ENCODE results near the gene UTP15.

The UTP15 gene

DNA sequence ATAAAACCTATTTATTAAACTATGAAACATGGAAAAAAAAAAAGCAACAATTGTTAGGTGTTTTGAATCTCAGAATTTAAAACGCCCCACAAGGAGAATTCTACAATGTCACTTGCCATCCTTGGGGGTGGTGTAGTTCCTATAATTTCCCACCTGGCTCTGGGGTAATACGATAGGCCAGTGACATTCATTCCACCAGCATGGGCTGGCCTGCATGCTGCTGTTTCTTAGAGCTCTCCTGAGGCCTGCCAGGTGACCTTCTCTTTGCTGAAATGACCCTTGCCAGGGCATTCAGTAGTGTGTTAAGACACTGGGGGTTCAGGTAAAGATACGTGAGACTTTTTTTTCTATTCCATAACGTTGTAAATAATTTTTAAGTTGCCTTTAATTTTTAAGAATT lies 50.4 kb downstream of the UTP15 start:
- no peak overlapping the region for H3K27ac ChIP-seq
- TF ChIP-seq, protein P1, sequence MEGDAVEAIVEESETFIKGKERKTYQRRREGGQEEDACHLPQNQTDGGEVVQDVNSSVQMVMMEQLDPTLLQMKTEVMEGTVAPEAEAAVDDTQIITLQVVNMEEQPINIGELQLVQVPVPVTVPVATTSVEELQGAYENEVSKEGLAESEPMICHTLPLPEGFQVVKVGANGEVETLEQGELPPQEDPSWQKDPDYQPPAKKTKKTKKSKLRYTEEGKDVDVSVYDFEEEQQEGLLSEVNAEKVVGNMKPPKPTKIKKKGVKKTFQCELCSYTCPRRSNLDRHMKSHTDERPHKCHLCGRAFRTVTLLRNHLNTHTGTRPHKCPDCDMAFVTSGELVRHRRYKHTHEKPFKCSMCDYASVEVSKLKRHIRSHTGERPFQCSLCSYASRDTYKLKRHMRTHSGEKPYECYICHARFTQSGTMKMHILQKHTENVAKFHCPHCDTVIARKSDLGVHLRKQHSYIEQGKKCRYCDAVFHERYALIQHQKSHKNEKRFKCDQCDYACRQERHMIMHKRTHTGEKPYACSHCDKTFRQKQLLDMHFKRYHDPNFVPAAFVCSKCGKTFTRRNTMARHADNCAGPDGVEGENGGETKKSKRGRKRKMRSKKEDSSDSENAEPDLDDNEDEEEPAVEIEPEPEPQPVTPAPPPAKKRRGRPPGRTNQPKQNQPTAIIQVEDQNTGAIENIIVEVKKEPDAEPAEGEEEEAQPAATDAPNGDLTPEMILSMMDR (conservative IDR thresholded peaks at IDR 0.05; ENCODE audit: low read depth) = no peak
- CTCF ChIA-PET = no interaction called here
- DNase-seq (ENCODE audit: low spot score) = no peak
- POLR2A ChIA-PET (ENCODE audit: low non-redundant PET) = no interaction called here

DNA sequence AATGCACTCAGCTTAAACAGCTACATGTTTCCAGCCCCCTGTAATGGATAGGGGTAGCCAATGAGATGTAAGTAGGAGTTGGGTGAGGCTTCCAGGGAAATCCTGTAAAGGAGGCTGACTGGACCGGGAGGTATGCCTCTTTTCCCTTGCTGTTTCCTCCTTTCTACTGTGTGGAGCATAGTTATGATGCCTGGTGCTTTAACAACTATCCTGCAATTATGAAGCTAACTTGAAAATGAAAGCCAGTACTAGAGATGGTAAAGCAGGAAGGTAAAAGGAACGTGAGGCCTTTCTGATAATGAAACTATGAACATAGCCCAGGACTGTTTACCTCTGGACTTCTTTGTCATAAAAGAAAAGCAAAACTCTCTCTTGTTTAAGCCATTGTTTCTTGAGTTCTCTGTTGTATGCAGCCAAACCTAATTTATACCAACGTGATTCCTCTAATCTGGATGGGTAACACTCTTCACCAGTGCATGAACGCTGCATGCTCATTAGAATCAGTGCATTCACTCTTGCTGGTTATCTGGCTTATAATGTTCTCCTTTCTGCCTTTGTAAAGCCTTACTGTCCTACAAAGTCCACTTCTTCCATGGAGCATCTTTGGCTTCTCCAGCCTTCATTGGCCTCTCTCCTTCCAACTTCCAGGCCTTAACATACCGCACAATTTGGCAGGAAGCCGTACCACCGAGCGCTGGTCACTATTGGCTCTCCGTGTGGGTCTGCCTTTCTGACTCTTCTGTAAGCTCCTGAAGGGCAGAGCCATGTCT lies 52.2 kb downstream of the UTP15 start:
- no peak for DNase-seq (ENCODE audit: low spot score)
- no peak overlapping the region for H3K27ac ChIP-seq
- CTCF ChIA-PET = interaction anchor here (0.6 kb wide), 1 partner anchor 21 kb away, joined by 3 read pairs; no protein-coding TSS in a partner anchor
- TF ChIP-seq, protein P1 (conservative IDR thresholded peaks at IDR 0.05; ENCODE audit: low read depth) = no peak
- POLR2A ChIA-PET (ENCODE audit: low non-redundant PET) = interaction anchor here (0.5 kb wide), 1 partner anchor 11 kb away, joined by 3 read pairs; no protein-coding TSS in a partner anchor

DNA sequence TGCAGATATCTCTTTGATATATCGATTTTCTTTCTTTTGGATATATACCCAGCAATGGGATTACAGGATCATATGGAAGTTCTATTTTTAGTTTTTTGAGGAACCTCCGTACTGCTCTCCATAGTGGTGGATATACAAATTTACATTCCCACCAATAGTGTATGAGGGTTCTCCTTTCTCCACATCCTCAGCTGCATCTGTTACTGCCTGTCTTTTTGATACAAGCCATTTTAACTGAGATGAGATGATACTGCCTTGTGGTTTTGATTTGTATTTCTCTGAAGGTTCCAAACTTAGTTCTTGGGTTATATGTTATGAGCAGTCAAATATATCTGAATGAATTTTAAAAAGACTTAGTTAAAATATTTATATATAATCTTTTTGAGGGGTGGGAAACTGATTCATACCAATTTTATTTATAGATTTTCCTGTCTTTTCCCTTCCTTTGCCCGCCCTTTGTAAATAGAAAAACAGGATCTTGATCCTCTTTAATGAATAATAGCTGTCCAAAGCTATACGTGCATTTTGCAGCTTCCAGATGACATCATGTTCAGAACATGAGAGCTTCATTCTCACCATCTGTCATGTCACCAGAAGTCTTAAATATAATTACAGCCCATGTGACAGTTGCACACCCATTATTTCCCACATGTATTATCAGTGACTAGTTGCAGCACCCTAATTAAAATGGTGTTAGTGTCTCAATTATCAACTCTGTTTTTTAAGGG lies 54.2 kb downstream of the UTP15 start:
- H3K27ac ChIP-seq = no peak overlapping the region
- TF ChIP-seq, protein P1 (conservative IDR thresholded peaks at IDR 0.05; ENCODE audit: low read depth) = no peak
- DNase-seq (ENCODE audit: low spot score) = no peak
- ChIA-PET CTCF (interaction anchor here (0.6 to 1.3 kb wide), 4 partner anchors 11 to 1021 kb away, joined by 3 to 6 read pairs (median 3); partner anchors contain the start of gene ENC1), POLR2A (ENCODE audit: low non-redundant PET) (no interaction called here)

DNA sequence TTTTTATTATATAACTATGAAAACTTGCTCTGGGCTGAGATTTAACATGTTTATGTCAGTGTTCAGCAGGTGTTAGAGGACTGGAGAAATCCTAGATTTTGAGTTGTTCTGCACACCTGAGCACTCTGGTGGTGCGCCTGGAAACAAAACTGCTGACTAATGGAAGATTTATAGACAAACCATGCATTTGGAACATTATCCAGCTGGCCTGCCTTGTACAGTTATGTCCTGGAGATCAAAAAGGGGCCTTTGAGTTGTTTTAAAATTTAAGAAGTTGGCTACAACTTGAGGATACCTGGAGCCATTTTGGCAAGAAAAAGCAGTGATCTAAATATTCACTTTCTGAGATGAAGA lies 54.8 kb downstream of the UTP15 start:
- DNase-seq (ENCODE audit: low spot score) = no peak
- POLR2A ChIA-PET (ENCODE audit: low non-redundant PET) = no interaction called here
- no peak overlapping the region for H3K27ac ChIP-seq
- CTCF ChIA-PET = no interaction called here
- TF ChIP-seq, protein P1 (conservative IDR thresholded peaks at IDR 0.05; ENCODE audit: low read depth) = no peak

DNA sequence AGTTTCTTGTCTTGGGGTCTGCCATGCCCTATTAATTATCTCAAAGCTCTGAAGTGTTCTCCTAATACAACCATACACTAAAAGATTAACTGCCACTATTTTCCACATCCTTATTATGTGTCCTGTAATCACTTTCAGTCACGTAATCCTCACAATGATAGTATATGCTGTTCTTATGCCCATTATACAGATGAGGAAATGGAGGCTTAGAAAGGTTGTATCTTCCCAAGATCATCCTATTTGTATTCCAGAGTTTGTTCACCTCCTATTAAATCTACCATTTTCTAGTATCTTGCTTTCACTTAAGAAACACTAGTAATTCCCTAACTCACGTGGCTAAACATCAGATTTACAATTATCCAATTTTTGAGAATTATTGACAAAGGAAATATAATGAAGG lies 57.5 kb downstream of the UTP15 start:
- CTCF ChIA-PET = interaction anchor here (0.6 to 0.7 kb wide), 2 partner anchors 9 to 119 kb away, joined by 3 to 4 read pairs; no protein-coding TSS in a partner anchor

DNA sequence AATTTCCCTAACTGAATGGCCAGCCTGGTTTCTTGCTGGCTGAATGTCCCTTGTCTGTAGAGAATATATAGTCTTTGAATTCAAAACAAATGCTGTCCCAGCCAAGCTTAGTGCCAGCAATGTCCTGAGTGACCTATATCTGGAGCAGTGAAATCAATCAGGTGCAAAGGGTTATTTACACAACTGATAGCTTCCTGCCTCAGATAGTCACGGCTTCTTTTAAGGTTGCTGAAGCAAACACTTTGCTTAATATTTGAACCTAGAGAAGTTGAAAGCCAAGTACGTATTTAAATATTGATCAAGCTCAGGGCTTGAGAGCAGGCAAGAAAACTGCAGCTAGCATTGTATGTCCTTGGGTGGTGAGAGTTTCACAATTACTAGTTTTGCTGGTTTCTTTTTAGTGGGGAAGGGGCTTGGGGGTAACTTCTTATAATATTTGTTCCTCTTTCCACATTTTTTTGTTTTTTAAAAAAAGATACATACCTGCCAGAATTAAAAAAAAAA lies 58.4 kb downstream of the UTP15 start:
- CTCF ChIA-PET = interaction anchor here (0.9 to 1.4 kb wide), 3 partner anchors 9 to 27 kb away, joined by 3 to 5 read pairs (median 4); no protein-coding TSS in a partner anchor
- TF ChIP-seq, protein P1 (conservative IDR thresholded peaks at IDR 0.05; ENCODE audit: low read depth) = no peak
- POLR2A ChIA-PET (ENCODE audit: low non-redundant PET) = no interaction called here
- no peak for DNase-seq (ENCODE audit: low spot score)
- no peak overlapping the region for H3K27ac ChIP-seq

More for the DNA sequence above, 57.5 kb downstream of the UTP15 start:
- no peak overlapping the region for H3K27ac ChIP-seq
- DNase-seq (ENCODE audit: low spot score) = no peak
- TF ChIP-seq, protein P1 (conservative IDR thresholded peaks at IDR 0.05; ENCODE audit: low read depth) = no peak
- POLR2A ChIA-PET (ENCODE audit: low non-redundant PET) = no interaction called here
